Thyroid gland (tissue), 4 donors: ENCODE measurements around the gene NDUFS7.
"Not testable (repeated sequence)": the region's sequence is repeated elsewhere in the genome, so short reads cannot be mapped to it uniquely, and the experiment has no call there.

Experiments
- POLR2A ChIP-seq, 2 donors: fragments of 450-650 bp; IDR thresholded peaks; one replicate each; pipeline ENCODE4 v1.6.1; 2017; ENCODE audit warnings: antibody characterized with exemption in 2 of 2, mild to moderate bottlenecking in 2 of 2, moderate library complexity in 1 of 2
- TF ChIP-seq, protein P1 (sequence below), 6 experiments: fragments of 200-600 bp in 3 of 6; fragments of 450-650 bp in 3 of 6; sonication (generic) in 3 of 6; IDR thresholded peaks; one replicate each; pipeline ENCODE4 v1.5.1; 2016 to 2019; ENCODE audit warnings: antibody characterized with exemption in 6 of 6, mild to moderate bottlenecking in 2 of 6, inconsistent platforms in 1 of 6, moderate library complexity in 1 of 6

DNA sequence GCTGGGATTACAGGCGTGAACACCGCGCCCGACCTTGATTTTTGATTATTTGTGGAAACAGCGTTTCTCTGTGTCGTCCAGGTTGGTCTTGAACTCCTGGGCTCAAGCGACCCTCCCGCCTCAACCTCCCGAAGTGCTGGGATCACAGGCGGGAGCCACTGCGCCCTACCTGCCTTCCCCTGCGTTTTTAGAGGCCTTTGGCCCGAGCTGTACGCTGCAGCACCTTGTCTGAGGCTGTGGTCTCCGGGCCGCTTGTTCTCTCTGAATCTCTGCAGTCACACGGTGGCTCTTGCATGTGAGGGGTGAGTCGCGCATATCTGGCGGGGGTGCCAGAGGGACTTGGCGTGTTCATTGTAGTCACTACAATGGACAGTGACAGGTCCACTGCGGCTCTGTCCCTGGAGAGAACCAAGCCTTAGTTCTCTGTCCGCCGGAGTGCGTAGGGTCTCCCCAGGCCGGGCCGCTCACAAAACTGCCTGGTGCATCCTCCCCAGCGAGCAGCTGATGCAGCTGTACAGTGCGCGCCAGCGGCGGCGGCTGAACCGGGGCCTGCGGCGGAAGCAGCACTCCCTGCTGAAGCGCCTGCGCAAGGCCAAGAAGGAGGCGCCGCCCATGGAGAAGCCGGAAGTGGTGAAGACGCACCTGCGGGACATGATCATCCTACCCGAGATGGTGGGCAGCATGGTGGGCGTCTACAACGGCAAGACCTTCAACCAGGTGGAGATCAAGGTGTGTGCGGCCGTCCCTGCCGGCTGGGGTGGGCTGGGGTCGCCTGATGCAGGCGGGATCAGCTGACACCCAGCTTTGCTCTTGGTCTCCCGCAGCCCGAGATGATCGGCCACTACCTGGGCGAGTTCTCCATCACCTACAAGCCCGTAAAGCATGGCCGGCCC is 56.1 kb downstream of the NDUFS7 start:
- TF ChIP-seq, protein P1, sequence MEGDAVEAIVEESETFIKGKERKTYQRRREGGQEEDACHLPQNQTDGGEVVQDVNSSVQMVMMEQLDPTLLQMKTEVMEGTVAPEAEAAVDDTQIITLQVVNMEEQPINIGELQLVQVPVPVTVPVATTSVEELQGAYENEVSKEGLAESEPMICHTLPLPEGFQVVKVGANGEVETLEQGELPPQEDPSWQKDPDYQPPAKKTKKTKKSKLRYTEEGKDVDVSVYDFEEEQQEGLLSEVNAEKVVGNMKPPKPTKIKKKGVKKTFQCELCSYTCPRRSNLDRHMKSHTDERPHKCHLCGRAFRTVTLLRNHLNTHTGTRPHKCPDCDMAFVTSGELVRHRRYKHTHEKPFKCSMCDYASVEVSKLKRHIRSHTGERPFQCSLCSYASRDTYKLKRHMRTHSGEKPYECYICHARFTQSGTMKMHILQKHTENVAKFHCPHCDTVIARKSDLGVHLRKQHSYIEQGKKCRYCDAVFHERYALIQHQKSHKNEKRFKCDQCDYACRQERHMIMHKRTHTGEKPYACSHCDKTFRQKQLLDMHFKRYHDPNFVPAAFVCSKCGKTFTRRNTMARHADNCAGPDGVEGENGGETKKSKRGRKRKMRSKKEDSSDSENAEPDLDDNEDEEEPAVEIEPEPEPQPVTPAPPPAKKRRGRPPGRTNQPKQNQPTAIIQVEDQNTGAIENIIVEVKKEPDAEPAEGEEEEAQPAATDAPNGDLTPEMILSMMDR (IDR thresholded peaks at IDR 0.05) = not testable (repeated sequence)
- TF ChIP-seq POLR2A (IDR thresholded peaks at IDR 0.05) = not testable (repeated sequence)
